Ishikawa (cell line): ENCODE data around the gene SRRM2.

ENCODE experiments used
- CREB1 ChIP-seq: IDR thresholded peaks from 2 replicates; pipeline ENCODE4 v1.6.1; 2012; ENCODE audit warnings: low read depth
- FOXM1 ChIP-seq: IDR thresholded peaks from 2 replicates; pipeline ENCODE4 v1.6.1; 2012; ENCODE audit warnings: low read depth, borderline replicate concordance
- MAX ChIP-seq: IDR thresholded peaks from 2 replicates; pipeline ENCODE4 v1.6.1; 2012
- TCF12 ChIP-seq: IDR thresholded peaks from 2 replicates; pipeline ENCODE4 v1.6.1; 2012; ENCODE audit warnings: low read depth
- ZBTB7A ChIP-seq: IDR thresholded peaks from 2 replicates; pipeline ENCODE4 v1.6.1; 2012; ENCODE audit warnings: low read depth

- TF ChIP-seq MAX (no peak), TCF12 (no peak), CREB1 (no peak), FOXM1 (no peak), ZBTB7A (no peak)
Measured at GRCh38 chr16:2706611-2707311, 45.7 kb upstream of the SRRM2 start.
